Measurements from ENCODE around the gene MYCBPAP. TPM values are rescaled to one million over a fixed set of nuclear protein-coding genes. Genes with fewer than 3 reads are reported as not detected.

MYCBPAP gene
- total RNA-seq, 1 donor from 2014 or later, result 1.7 TPM

- H3K36me3 Mint-ChIP-seq (ENCODE audit: insufficient read depth), result no peaks in the 10 kb centered on the region
- peak overlapping the region; percentile 72 for H3K4me3 Mint-ChIP-seq (ENCODE audit: low read depth)
- peak overlapping the region; percentile 98 for H3K27ac Mint-ChIP-seq
- peaks cover 32% of the 10 kb centered on the region for H3K4me1 Mint-ChIP-seq (ENCODE audit: low read depth)
- peak; percentile 31 for TF ChIP-seq CTCF (IDR thresholded peaks at IDR 0.05; ENCODE audit: unreplicated experiment)
- no peaks in the 10 kb centered on the region for H3K27me3 Mint-ChIP-seq
- DNase-seq (ENCODE audit: low spot score, unreplicated experiment), result peak; percentile 79
- H3K9me3 Mint-ChIP-seq (ENCODE audit: low read depth), result no peaks in the 10 kb centered on the region
These were observed 33.8 kb downstream of the MYCBPAP start for GRCh38 chr17:50541716-50542688.

GRCh38 chr17:50542795-50543774 lies 34.8 kb downstream of the MYCBPAP start:
- DNase-seq (ENCODE audit: low spot score, unreplicated experiment), result no peak
- H3K4me3 Mint-ChIP-seq (ENCODE audit: low read depth), result peak overlapping the region; percentile 72
- TF ChIP-seq CTCF (IDR thresholded peaks at IDR 0.05; ENCODE audit: unreplicated experiment), result no peak
- peak overlapping the region; percentile 98 for H3K27ac Mint-ChIP-seq
- peaks cover 32% of the 10 kb centered on the region for H3K4me1 Mint-ChIP-seq (ENCODE audit: low read depth)
- H3K36me3 Mint-ChIP-seq (ENCODE audit: insufficient read depth), result no peaks in the 10 kb centered on the region
- no peaks in the 10 kb centered on the region for H3K27me3 Mint-ChIP-seq
- H3K9me3 Mint-ChIP-seq (ENCODE audit: low read depth), result no peaks in the 10 kb centered on the region

GRCh38 chr17:50544516-50544915 lies 36.3 kb downstream of the MYCBPAP start:
- no peaks in the 10 kb centered on the region for H3K9me3 Mint-ChIP-seq (ENCODE audit: low read depth)
- H3K27ac Mint-ChIP-seq, result peak overlapping the region; percentile 98
- H3K36me3 Mint-ChIP-seq (ENCODE audit: insufficient read depth), result no peaks in the 10 kb centered on the region
- DNase-seq (ENCODE audit: low spot score, unreplicated experiment), result no peak
- TF ChIP-seq CTCF (IDR thresholded peaks at IDR 0.05; ENCODE audit: unreplicated experiment), result no peak
- H3K27me3 Mint-ChIP-seq, result no peaks in the 10 kb centered on the region
- peaks cover 30% of the 10 kb centered on the region for H3K4me1 Mint-ChIP-seq (ENCODE audit: low read depth)
- H3K4me3 Mint-ChIP-seq (ENCODE audit: low read depth), result no peak overlapping the region

DNA sequence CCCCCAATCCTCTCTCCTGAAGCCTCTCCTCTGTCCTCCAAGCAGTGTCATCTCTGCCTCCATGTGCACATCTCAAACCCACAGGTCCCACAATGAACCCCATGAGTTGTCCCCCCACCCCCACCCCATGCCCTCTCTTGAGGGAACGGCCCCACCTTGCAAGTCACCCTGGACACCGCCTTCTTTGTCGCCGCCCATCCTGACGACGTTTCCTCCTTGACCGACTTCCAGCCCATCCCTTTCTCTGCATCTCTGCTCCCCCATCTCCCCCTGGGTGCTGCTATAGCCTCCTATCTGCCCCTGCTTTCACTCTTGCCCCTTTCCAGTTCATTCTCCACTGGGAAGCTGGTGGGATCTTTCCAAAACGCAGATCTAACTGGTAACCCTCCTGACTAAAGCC lies 37.1 kb downstream of the MYCBPAP start:
- no peaks in the 10 kb centered on the region for H3K36me3 Mint-ChIP-seq (ENCODE audit: insufficient read depth)
- TF ChIP-seq CTCF (IDR thresholded peaks at IDR 0.05; ENCODE audit: unreplicated experiment), result no peak
- H3K4me3 Mint-ChIP-seq (ENCODE audit: low read depth), result no peak overlapping the region
- H3K4me1 Mint-ChIP-seq (ENCODE audit: low read depth), result peaks cover 30% of the 10 kb centered on the region
- H3K9me3 Mint-ChIP-seq (ENCODE audit: low read depth), result no peaks in the 10 kb centered on the region
- H3K27ac Mint-ChIP-seq, result no peak overlapping the region
- H3K27me3 Mint-ChIP-seq, result no peaks in the 10 kb centered on the region
- no peak for DNase-seq (ENCODE audit: low spot score, unreplicated experiment)

DNA sequence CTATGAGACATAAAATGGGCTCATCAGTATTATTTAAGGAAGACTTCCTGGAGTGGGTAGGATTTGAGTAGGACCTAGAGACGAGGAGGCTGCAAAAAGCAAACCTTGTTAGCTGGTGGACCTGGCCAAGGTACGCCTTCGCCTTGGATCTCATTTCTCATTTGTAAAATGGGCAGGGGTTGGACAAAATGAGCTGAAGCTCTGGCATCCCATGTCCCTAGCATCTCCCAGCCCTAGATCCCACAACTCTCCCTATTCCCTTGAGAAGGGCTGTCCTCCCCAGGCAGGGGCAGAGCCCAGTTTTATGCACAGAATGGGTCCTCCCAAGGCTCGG lies 38.4 kb downstream of the MYCBPAP start:
- H3K27ac Mint-ChIP-seq, result peak overlapping the region; percentile 10
- H3K9me3 Mint-ChIP-seq (ENCODE audit: low read depth), result no peaks in the 10 kb centered on the region
- no peaks in the 10 kb centered on the region for H3K36me3 Mint-ChIP-seq (ENCODE audit: insufficient read depth)
- H3K27me3 Mint-ChIP-seq, result no peaks in the 10 kb centered on the region
- H3K4me1 Mint-ChIP-seq (ENCODE audit: low read depth), result peaks cover 27% of the 10 kb centered on the region
- DNase-seq (ENCODE audit: low spot score, unreplicated experiment), result no peak
- no peak for TF ChIP-seq CTCF (IDR thresholded peaks at IDR 0.05; ENCODE audit: unreplicated experiment)
- H3K4me3 Mint-ChIP-seq (ENCODE audit: low read depth), result no peak overlapping the region

All from progenitor cell of endocrine pancreas (in vitro differentiated cells).